OCI-LY7 (cell line): Measurements from ENCODE around the gene USP25. TPM values are rescaled to one million over a fixed set of nuclear protein-coding genes. Genes with fewer than 3 reads are reported as not detected.

Experiments
- BruUV-seq: library from RNA; stranded (reverse); fragments of 400-500 nt; replicated peaks from 2 replicates; lab custom pipeline; 2021; lab: Mats Ljungman, UMichigan
- CTCF ChIA-PET: fragments of 300-600 bp; sonication (Branson Sonifier 250); formaldehyde crosslinking; loops from one replicate; lab custom pipeline; 2022; ENCODE audit warnings: antibody characterized with exemption; ENCODE audit not compliant: unreplicated experiment; lab: Charles Lee
- POLR2A ChIA-PET: fragments of 300-600 bp; sonication (Branson Sonifier 250); formaldehyde crosslinking; loops from one replicate; lab custom pipeline; 2022; ENCODE audit warnings: antibody characterized with exemption; lab: Charles Lee
- DNase-seq: peaks from one replicate; pipeline ENCODE4 v3.0.0-alpha.2; 2015; ENCODE audit warnings: low spot score
- H2AFZ ChIP-seq: fragments of 200-600 bp; sonication (generic), shearing (Covaris generic); 2 replicates; pipeline ENCODE4 v1.6.1; 2014; ENCODE audit warnings: mild to moderate bottlenecking, antibody characterized with exemption, low read length, moderate library complexity
- H3K27ac ChIP-seq: fragments of 200-600 bp; sonication (generic); 2 replicates; pipeline ENCODE4 v1.5.1; 2014; ENCODE audit warnings: mixed run types, low read depth, mild to moderate bottlenecking, moderate library complexity, low read length, inconsistent platforms; ENCODE audit not compliant: poor library complexity, severe bottlenecking
- H3K36me3 ChIP-seq: fragments of 200-600 bp; sonication (generic); 2 replicates; pipeline ENCODE4 v1.6.1; 2014; ENCODE audit warnings: mild to moderate bottlenecking, antibody characterized with exemption, low read length, moderate library complexity, mixed read lengths; ENCODE audit not compliant: insufficient read depth
- H3K4me1 ChIP-seq: fragments of 200-600 bp; sonication (generic); 2 replicates; pipeline ENCODE4 v1.5.1; 2014; ENCODE audit warnings: mild to moderate bottlenecking, low read length; ENCODE audit not compliant: insufficient read depth, poor library complexity, severe bottlenecking
- H3K4me2 ChIP-seq: fragments of 200-600 bp; sonication (generic); 2 replicates; pipeline ENCODE4 v1.6.1; 2014; ENCODE audit warnings: mild to moderate bottlenecking, low read length
- H3K4me3 ChIP-seq: fragments of 200-600 bp; sonication (generic); 2 replicates; pipeline ENCODE4 v1.5.1; 2014; ENCODE audit warnings: mild to moderate bottlenecking, low read depth, low read length; ENCODE audit not compliant: poor library complexity, severe bottlenecking
- H3K79me2 ChIP-seq: fragments of 200-600 bp; sonication (generic); 2 replicates; pipeline ENCODE4 v1.6.1; 2016; ENCODE audit warnings: low read depth, mild to moderate bottlenecking, low read length, moderate library complexity, mixed read lengths; ENCODE audit not compliant: insufficient read depth
- H3K9me2 ChIP-seq: fragments of 200-600 bp; sonication (generic); 2 replicates; pipeline ENCODE4 v1.6.1; 2016; ENCODE audit warnings: mild to moderate bottlenecking, low read length, mixed read lengths; ENCODE audit not compliant: insufficient read depth
- H3K9me3 ChIP-seq: fragments of 200-600 bp; sonication (generic); 2 replicates; pipeline ENCODE4 v1.6.1; 2014; ENCODE audit warnings: mild to moderate bottlenecking, mixed run types, low read length, mixed read lengths
- H4K20me1 ChIP-seq: fragments of 200-600 bp; sonication (generic); 2 replicates; pipeline ENCODE4 v1.6.1; 2014; ENCODE audit warnings: mild to moderate bottlenecking, antibody characterized with exemption, low read length, moderate library complexity, mixed read lengths; ENCODE audit not compliant: insufficient read depth
- EZH2phosphoT487 ChIP-seq: fragments of 200-600 bp; sonication (generic); IDR thresholded peaks from 2 replicates; pipeline ENCODE4 v1.6.1; 2018; ENCODE audit warnings: low read depth, borderline replicate concordance, mild to moderate bottlenecking, mixed run types, antibody characterized with exemption, low read length, moderate library complexity, mixed read lengths
- intact Hi-C: fragments of 100-400 bp; cut with micrococcal nuclease; formaldehyde crosslinking; loops from one replicate; pipeline ENCODE4 v1.10.0; 2022; ENCODE audit not compliant: unreplicated experiment
- total RNA-seq, 2 experiments: library from RNA; depleted of rRNA in 1 of 2; stranded (reverse); fragments of >200 nt in 1 of 2; shearing (Covaris generic) in 1 of 2; gene quantifications; 2 replicates each; pipeline ENCODE4 v1.2.3, GENCODE V29; 2014 to 2022
- TF ChIP-seq, protein P1 (sequence below): fragments of 200-600 bp; sonication (generic); conservative IDR thresholded peaks from 2 replicates; pipeline ENCODE4 v1.5.1; 2014; ENCODE audit warnings: mild to moderate bottlenecking, antibody characterized with exemption, low read length, moderate library complexity, mixed read lengths

USP25 gene
- total RNA-seq, 2 experiments from 2014 or later = 25.1 to 28.1 TPM

DNA sequence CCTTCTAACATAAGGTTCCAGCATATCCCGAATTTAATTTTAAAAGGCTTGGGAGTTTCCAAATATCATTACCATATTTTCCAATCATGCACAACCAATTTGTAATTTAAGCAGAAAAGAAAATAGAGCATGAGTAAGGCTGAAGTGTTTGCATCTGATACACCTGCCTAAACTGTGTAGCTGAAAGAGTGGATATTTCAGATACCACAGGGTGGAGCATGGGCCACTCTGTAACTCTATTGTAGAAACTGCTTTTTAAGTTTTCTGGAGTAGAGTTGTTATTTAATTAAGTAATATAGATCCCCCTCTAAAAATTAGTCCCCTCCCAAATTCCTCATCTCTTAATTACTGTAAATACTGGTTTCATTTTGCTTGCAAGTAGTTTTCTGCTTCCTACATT lies 199.8 kb downstream of the USP25 start:
- Histone ChIP-seq H3K4me1 (no peaks in the 10 kb centered on the region), H3K9me2 (no peaks in the 10 kb centered on the region), H2AFZ (no peak overlapping the region), H3K27ac (no peak overlapping the region), H3K4me2 (no peak overlapping the region), H4K20me1 (no peaks in the 10 kb centered on the region), H3K9me3 (no peaks in the 10 kb centered on the region), H3K79me2 (no peaks in the 10 kb centered on the region), H3K4me3 (no peak overlapping the region), H3K36me3 (no peaks in the 10 kb centered on the region)
- POLR2A ChIA-PET = no interaction called here
- CTCF ChIA-PET = no interaction called here
- intact Hi-C loops = no loop called here
- DNase-seq = no peak
- BruUV-seq = no TSS peak
- TF ChIP-seq, protein P1, sequence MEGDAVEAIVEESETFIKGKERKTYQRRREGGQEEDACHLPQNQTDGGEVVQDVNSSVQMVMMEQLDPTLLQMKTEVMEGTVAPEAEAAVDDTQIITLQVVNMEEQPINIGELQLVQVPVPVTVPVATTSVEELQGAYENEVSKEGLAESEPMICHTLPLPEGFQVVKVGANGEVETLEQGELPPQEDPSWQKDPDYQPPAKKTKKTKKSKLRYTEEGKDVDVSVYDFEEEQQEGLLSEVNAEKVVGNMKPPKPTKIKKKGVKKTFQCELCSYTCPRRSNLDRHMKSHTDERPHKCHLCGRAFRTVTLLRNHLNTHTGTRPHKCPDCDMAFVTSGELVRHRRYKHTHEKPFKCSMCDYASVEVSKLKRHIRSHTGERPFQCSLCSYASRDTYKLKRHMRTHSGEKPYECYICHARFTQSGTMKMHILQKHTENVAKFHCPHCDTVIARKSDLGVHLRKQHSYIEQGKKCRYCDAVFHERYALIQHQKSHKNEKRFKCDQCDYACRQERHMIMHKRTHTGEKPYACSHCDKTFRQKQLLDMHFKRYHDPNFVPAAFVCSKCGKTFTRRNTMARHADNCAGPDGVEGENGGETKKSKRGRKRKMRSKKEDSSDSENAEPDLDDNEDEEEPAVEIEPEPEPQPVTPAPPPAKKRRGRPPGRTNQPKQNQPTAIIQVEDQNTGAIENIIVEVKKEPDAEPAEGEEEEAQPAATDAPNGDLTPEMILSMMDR = no peak
- TF ChIP-seq EZH2phosphoT487 = no peak
